AG04449 (cell line): Measurements from ENCODE around the gene SYCE1L.
"Not testable (repeated sequence)": the region's sequence is repeated elsewhere in the genome, so short reads cannot be mapped to it uniquely, and the experiment has no call there.

Source experiments
- CTCF ChIA-PET: fragments of 350-600 bp; formaldehyde crosslinking; extraction: SDS; loops from one replicate; lab custom pipeline; 2021; ENCODE audit warnings: antibody characterized with exemption; lab: Yijun Ruan, JAX
- POLR2A ChIA-PET: fragments of 400-600, 350-600 bp; formaldehyde crosslinking; extraction: SDS; loops from one replicate; lab custom pipeline; 2020; ENCODE audit warnings: antibody characterized with exemption, inconsistent platforms; lab: Yijun Ruan, JAX
- DNase-seq: peaks from one replicate; pipeline ENCODE4 v3.0.0-alpha.2; 2010; ENCODE audit warnings: low read depth, low spot score
- H3K4me3 ChIP-seq: 2 replicates; pipeline ENCODE4 v1.5.1; 2011; ENCODE audit warnings: low read depth, mild to moderate bottlenecking, control low read depth, low read length
- CTCF ChIP-seq: IDR thresholded peaks from one replicate; pipeline ENCODE4 v1.5.1; 2011; ENCODE audit warnings: mild to moderate bottlenecking, moderate library complexity, low read length, control low read depth, inconsistent platforms; ENCODE audit not compliant: insufficient read depth; ENCODE audit errors: missing control alignments

The SYCE1L gene

GRCh38 chr16:77199211-77199610 is at the start of gene SYCE1L:
TSS of gene SYCE1L (plus strand) at chr16:77199408. CDS start at chr16:77199452, 44 bp downstream.
- CTCF ChIA-PET, result no interaction called here
- TF ChIP-seq CTCF, result no peak
- no peak within 1 kb of the TSS for H3K4me3 ChIP-seq
- no peak for DNase-seq
- POLR2A ChIA-PET, result no interaction called here

- DNase-seq, result no peak
- POLR2A ChIA-PET, result no interaction called here
- CTCF ChIA-PET, result interaction anchor here (1.0 kb wide), 1 partner anchor 13 kb away, joined by 3 read pairs; no protein-coding TSS in a partner anchor
- TF ChIP-seq CTCF, result no peak
- no peak overlapping the region for H3K4me3 ChIP-seq
These were observed 41.7 kb upstream of the SYCE1L start for GRCh38 chr16:77157346-77158058.

GRCh38 chr16:77158293-77158692 is 40.9 kb upstream of the SYCE1L start:
- no peak for TF ChIP-seq CTCF
- POLR2A ChIA-PET, result no interaction called here
- DNase-seq, result no peak
- CTCF ChIA-PET, result no interaction called here
- H3K4me3 ChIP-seq, result no peak overlapping the region

- CTCF ChIA-PET, result no interaction called here
- POLR2A ChIA-PET, result no interaction called here
These were observed 34.2 kb upstream of the SYCE1L start for GRCh38 chr16:77165006-77165405.

GRCh38 chr16:77165536-77166236 is 33.5 kb upstream of the SYCE1L start:
- CTCF ChIA-PET, result not testable (repeated sequence)

More at GRCh38 chr16:77165006-77165405, 34.2 kb upstream of the SYCE1L start:
- no peak for DNase-seq
- no peak for TF ChIP-seq CTCF
- H3K4me3 ChIP-seq, result no peak overlapping the region

GRCh38 chr16:77166726-77167125 is 32.5 kb upstream of the SYCE1L start:
- POLR2A ChIA-PET, result no interaction called here
- TF ChIP-seq CTCF, result no peak
- no peak for DNase-seq
- no peak overlapping the region for H3K4me3 ChIP-seq
- CTCF ChIA-PET, result no interaction called here

More at GRCh38 chr16:77165536-77166236, 33.5 kb upstream of the SYCE1L start:
- POLR2A ChIA-PET, H3K4me3 ChIP-seq, DNase-seq: not testable (repeated sequence)
